Measurements from ENCODE around the gene EPS8L1. TPM values are rescaled to one million over a fixed set of nuclear protein-coding genes. Genes with fewer than 3 reads are reported as not detected.
"Not testable (repeated sequence)": the region's sequence is repeated elsewhere in the genome, so short reads cannot be mapped to it uniquely, and the experiment has no call there.

EPS8L1 gene
- 2.7 TPM for total RNA-seq
- long read RNA-seq, result 0 reads

GRCh38 chr19:55075371-55075998 lies at the start of gene EPS8L1:
Gene EPS8L1, plus strand, starts transcription at chr19:55075869. Its CDS starts 576 bp downstream, at chr19:55076445.
- no peak for DNase-seq
- ATAC-seq, result no peak

GRCh38 chr19:55027140-55027471 lies 48.6 kb upstream of the EPS8L1 start:
- ATAC-seq; intact Hi-C loops (cut with micrococcal nuclease); DNase-seq: not testable (repeated sequence)

More at GRCh38 chr19:55075371-55075998, at the start of gene EPS8L1:
- intact Hi-C loops (cut with micrococcal nuclease), result no loop called here

- DNase-seq (no peak), ATAC-seq (no peak)
- intact Hi-C loops (cut with micrococcal nuclease), result no loop called here
Measured at GRCh38 chr19:55027472-55028337, 48.0 kb upstream of the EPS8L1 start.

- intact Hi-C loops (cut with micrococcal nuclease), result no loop called here
- no peak for DNase-seq
- no peak for ATAC-seq
Measured at GRCh38 chr19:55028757-55029156, 46.9 kb upstream of the EPS8L1 start.

GRCh38 chr19:55031178-55031577 lies 44.5 kb upstream of the EPS8L1 start:
- ATAC-seq, result no peak
- no peak for DNase-seq
- intact Hi-C loops (cut with micrococcal nuclease), result no loop called here

- no peak for ATAC-seq
- no peak for DNase-seq
- intact Hi-C loops (cut with micrococcal nuclease), result no loop called here
Measured at GRCh38 chr19:55032170-55032800, 43.4 kb upstream of the EPS8L1 start.

- DNase-seq; ATAC-seq; intact Hi-C loops (cut with micrococcal nuclease): not testable (repeated sequence)
Measured at GRCh38 chr19:55032976-55033643, 42.6 kb upstream of the EPS8L1 start.

- DNase-seq (no peak), ATAC-seq (no peak)
- intact Hi-C loops (cut with micrococcal nuclease), result no loop called here
Measured at GRCh38 chr19:55034751-55035150, 40.9 kb upstream of the EPS8L1 start.

GRCh38 chr19:55036058-55036457 lies 39.6 kb upstream of the EPS8L1 start:
- intact Hi-C loops (cut with micrococcal nuclease), result no loop called here
- no peak for ATAC-seq

GRCh38 chr19:55037603-55038002 lies 38.1 kb upstream of the EPS8L1 start:
- intact Hi-C loops (cut with micrococcal nuclease); ATAC-seq; DNase-seq: not testable (repeated sequence)

More at GRCh38 chr19:55036058-55036457, 39.6 kb upstream of the EPS8L1 start:
- no peak for DNase-seq

- intact Hi-C loops (cut with micrococcal nuclease), result not testable (repeated sequence)
Measured at GRCh38 chr19:55040654-55041053, 35.0 kb upstream of the EPS8L1 start.

GRCh38 chr19:55041244-55041626 lies 34.4 kb upstream of the EPS8L1 start:
- intact Hi-C loops (cut with micrococcal nuclease), result no loop called here
- no peak for ATAC-seq

More at GRCh38 chr19:55040654-55041053, 35.0 kb upstream of the EPS8L1 start:
- ATAC-seq, DNase-seq: not testable (repeated sequence)

GRCh38 chr19:55041627-55042343 lies 33.9 kb upstream of the EPS8L1 start:
- DNase-seq (no peak), ATAC-seq (peak; percentile 14)
- intact Hi-C loops (cut with micrococcal nuclease), result no loop called here

More at GRCh38 chr19:55041244-55041626, 34.4 kb upstream of the EPS8L1 start:
- no peak for DNase-seq

- no peak for ATAC-seq
- intact Hi-C loops (cut with micrococcal nuclease), result no loop called here
- no peak for DNase-seq
Measured at GRCh38 chr19:55042344-55042678, 33.4 kb upstream of the EPS8L1 start.

- DNase-seq, result no peak
- no peak for ATAC-seq
- intact Hi-C loops (cut with micrococcal nuclease), result no loop called here
Measured at GRCh38 chr19:55042688-55043087, 33.0 kb upstream of the EPS8L1 start.

GRCh38 chr19:55044286-55044685 lies 31.4 kb upstream of the EPS8L1 start:
- ATAC-seq (no peak), DNase-seq (no peak)
- intact Hi-C loops (cut with micrococcal nuclease), result no loop called here

- DNase-seq (no peak), ATAC-seq (no peak)
- intact Hi-C loops (cut with micrococcal nuclease), result no loop called here
Measured at GRCh38 chr19:55044771-55045716, 30.6 kb upstream of the EPS8L1 start.

Data from left ventricle myocardium superior (tissue), 1 donor.